RWPE2 (cell line): Measurements from ENCODE around the gene SMG7.

Experiments used
- ATAC-seq: fragments of 200-7000 bp; cut with Tn5 transposase; 3 replicates; pipeline ENCODE4 v1.9.1; 2021; ENCODE audit warnings: low read depth
- DNase-seq: peaks from one replicate; pipeline ENCODE4 v3.0.0-alpha.2; 2020; ENCODE audit warnings: low spot score
- H3K27ac ChIP-seq: fragments of 450-650 bp; 2 replicates; pipeline ENCODE4 v1.5.1; 2017; ENCODE audit warnings: mild to moderate bottlenecking; ENCODE audit not compliant: poor library complexity, severe bottlenecking
- H3K27me3 ChIP-seq: fragments of 250-450 bp; sonication (Bioruptor Pico); 2 replicates; pipeline ENCODE4 v1.5.1; 2021; ENCODE audit warnings: mild to moderate bottlenecking, moderate library complexity; ENCODE audit not compliant: insufficient read depth, poor library complexity, severe bottlenecking
- H3K36me3 ChIP-seq: fragments of 250-450 bp; sonication (Bioruptor Pico); 2 replicates; pipeline ENCODE4 v1.5.1; 2020; ENCODE audit warnings: low read depth, mild to moderate bottlenecking, moderate library complexity
- H3K4me1 ChIP-seq: fragments of 250-450 bp; sonication (Bioruptor Pico); 2 replicates; pipeline ENCODE4 v1.5.1; 2021; ENCODE audit warnings: mild to moderate bottlenecking, moderate library complexity; ENCODE audit not compliant: insufficient read depth, poor library complexity, severe bottlenecking
- H3K4me3 ChIP-seq: fragments of 250-450 bp; sonication (Bioruptor Pico); 2 replicates; pipeline ENCODE4 v1.5.1; 2021; ENCODE audit warnings: mild to moderate bottlenecking, moderate library complexity; ENCODE audit not compliant: severe bottlenecking
- H3K9me3 ChIP-seq: fragments of 250-450 bp; sonication (Bioruptor Pico); 2 replicates; pipeline ENCODE4 v1.5.1; 2021; ENCODE audit warnings: mild to moderate bottlenecking, moderate library complexity; ENCODE audit not compliant: severe bottlenecking
- TF ChIP-seq, protein P1 (sequence below): fragments of 450-650 bp; IDR thresholded peaks from one replicate; pipeline ENCODE4 v1.5.1; 2017; ENCODE audit warnings: mild to moderate bottlenecking, moderate library complexity; ENCODE audit not compliant: poor library complexity, severe bottlenecking

Gene SMG7

DNA sequence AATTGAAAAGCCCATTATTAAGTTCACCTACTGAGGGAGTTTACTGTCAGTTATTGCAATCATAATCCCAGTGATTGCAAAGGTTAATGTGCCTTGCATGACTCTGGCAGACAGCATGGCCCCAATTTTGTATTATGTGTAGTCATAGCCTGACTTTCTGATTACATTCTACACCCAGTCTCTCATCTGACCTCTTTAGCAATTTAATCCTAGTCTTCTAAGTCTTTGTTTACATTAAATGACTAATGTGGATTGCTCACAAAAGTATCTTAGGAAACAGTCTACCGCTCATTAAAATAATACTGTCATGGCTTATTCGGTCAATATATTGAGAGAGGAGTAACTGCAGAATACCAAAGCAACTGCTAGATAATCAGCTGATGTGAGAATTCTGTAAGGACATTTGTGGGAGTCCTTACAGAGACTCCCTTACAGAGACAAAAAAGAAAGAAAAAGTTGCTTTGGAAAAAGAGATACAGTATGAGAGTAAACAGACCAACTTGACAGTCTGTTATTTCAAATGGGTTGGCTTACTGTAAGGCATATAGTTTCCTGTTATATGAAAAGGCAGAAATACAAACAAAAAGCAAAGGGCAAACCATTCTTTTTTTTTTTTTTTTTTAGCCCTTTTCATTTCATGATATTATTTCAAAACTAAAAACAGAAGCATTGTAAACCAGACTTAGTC is 42.8 kb downstream of the SMG7 start:
- H3K4me3 ChIP-seq = no peak overlapping the region
- no peaks in the 10 kb centered on the region for H3K9me3 ChIP-seq
- H3K4me1 ChIP-seq = peaks cover 29% of the 10 kb centered on the region
- H3K27me3 ChIP-seq = no peaks in the 10 kb centered on the region
- TF ChIP-seq, protein P1, sequence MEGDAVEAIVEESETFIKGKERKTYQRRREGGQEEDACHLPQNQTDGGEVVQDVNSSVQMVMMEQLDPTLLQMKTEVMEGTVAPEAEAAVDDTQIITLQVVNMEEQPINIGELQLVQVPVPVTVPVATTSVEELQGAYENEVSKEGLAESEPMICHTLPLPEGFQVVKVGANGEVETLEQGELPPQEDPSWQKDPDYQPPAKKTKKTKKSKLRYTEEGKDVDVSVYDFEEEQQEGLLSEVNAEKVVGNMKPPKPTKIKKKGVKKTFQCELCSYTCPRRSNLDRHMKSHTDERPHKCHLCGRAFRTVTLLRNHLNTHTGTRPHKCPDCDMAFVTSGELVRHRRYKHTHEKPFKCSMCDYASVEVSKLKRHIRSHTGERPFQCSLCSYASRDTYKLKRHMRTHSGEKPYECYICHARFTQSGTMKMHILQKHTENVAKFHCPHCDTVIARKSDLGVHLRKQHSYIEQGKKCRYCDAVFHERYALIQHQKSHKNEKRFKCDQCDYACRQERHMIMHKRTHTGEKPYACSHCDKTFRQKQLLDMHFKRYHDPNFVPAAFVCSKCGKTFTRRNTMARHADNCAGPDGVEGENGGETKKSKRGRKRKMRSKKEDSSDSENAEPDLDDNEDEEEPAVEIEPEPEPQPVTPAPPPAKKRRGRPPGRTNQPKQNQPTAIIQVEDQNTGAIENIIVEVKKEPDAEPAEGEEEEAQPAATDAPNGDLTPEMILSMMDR = no peak
- no peak for DNase-seq
- ATAC-seq = peak; percentile 97
- H3K36me3 ChIP-seq = peaks cover 33% of the 10 kb centered on the region
- peak overlapping the region; percentile 45 for H3K27ac ChIP-seq

DNA sequence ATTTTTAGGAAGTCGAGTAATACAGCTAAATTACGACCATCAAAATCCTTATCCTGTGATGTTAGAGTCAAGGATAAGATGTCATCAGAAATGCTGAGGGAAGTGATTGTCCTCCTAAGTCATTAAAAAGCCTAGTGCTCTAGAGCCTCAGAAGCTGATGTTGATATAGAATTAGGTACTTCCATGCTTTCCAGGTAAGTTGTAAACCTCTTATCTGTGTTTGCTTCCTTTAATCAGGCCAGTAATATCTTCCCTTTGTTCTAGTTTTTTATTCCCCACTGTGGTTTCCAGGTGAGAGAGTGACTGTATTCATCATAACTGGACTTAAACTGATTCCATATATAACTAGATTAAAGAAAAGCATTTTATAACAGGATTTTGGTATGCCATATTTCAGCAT is 44.4 kb downstream of the SMG7 start:
- TF ChIP-seq, protein P1 = no peak
- H3K4me1 ChIP-seq = peaks cover 29% of the 10 kb centered on the region
- no peaks in the 10 kb centered on the region for H3K27me3 ChIP-seq
- DNase-seq = no peak
- peaks cover 44% of the 10 kb centered on the region for H3K36me3 ChIP-seq
- ATAC-seq = no peak
- no peaks in the 10 kb centered on the region for H3K9me3 ChIP-seq
- no peak overlapping the region for H3K4me3 ChIP-seq
- H3K27ac ChIP-seq = peak overlapping the region; percentile 30

DNA sequence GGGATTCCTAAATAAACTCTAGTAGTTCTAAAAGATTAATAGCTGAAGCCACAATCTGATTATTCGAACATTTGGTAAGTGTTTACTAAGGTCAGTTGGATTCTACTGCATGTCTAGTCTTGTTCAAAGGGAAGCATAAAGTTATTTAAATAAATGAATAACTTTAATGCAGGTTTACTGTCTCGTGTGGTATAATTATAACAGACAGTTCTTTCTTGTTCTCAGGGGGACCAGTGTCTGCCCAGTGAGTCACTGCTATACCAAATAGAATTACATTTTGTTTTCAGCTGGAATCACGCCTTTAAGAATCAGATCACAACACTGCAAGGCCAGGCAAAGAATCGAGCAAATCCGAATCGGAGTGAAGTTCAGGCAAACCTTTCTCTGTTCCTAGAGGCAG is 45.1 kb downstream of the SMG7 start:
- Histone ChIP-seq H3K9me3 (no peaks in the 10 kb centered on the region), H3K27ac (peak overlapping the region; percentile 30), H3K4me1 (peaks cover 29% of the 10 kb centered on the region), H3K36me3 (peaks cover 49% of the 10 kb centered on the region), H3K4me3 (no peak overlapping the region), H3K27me3 (no peaks in the 10 kb centered on the region)
- DNase-seq = no peak
- peak; percentile 27; the same call in 2 of the 3 replicates for ATAC-seq
- TF ChIP-seq, protein P1 = no peak

DNA sequence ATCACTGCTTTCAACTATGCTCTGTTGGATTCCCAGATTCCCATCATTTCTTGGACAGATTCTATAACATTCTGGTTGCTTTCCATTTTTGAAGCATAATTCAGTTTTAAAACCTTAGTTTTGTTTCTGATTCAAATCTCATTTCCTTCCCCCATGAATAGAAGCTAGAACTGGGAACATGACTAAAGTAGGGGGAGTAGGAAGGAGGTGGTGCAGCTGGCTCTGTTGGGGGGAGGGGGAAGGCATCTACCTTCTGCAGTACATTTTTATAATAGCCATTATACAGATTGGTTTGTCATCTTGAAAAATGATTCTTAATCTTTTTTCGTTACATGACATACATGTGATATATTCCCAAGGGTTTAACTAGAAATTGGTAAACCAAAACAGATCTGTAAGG is 48.1 kb downstream of the SMG7 start:
- H3K27ac ChIP-seq = no peak overlapping the region
- DNase-seq (no peak), ATAC-seq (no peak)
- peaks cover 14% of the 10 kb centered on the region for H3K4me1 ChIP-seq
- no peaks in the 10 kb centered on the region for H3K27me3 ChIP-seq
- TF ChIP-seq, protein P1 = no peak
- no peak overlapping the region for H3K4me3 ChIP-seq
- H3K36me3 ChIP-seq = peaks cover 68% of the 10 kb centered on the region
- no peaks in the 10 kb centered on the region for H3K9me3 ChIP-seq

DNA sequence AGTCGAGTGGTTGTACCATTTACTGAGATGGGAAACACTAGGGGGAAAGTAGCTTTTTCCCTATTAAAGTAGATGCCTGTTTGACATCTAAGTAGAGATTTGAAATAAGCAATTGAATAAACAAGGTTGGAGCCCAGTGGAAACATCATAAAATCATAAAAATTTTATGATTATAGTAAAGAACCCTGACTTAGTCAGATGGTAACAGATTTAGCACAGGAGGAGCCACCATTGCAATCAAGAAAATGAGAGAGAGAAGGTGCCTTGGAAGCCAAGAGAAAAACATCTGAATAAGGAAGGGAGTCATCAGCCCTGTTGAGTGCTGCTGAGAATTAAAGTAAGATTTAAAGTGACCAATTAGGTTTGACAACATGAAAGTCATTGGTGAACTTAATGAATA is 49.8 kb downstream of the SMG7 start:
- TF ChIP-seq, protein P1 = no peak
- peaks cover 6% of the 10 kb centered on the region for H3K4me1 ChIP-seq
- H3K27me3 ChIP-seq = no peaks in the 10 kb centered on the region
- ATAC-seq (no peak), DNase-seq (no peak)
- no peak overlapping the region for H3K4me3 ChIP-seq
- H3K27ac ChIP-seq = no peak overlapping the region
- no peaks in the 10 kb centered on the region for H3K9me3 ChIP-seq
- peaks cover 76% of the 10 kb centered on the region for H3K36me3 ChIP-seq
